PFSK-1 (cell line): Measurements from ENCODE around the gene SRP54.

ENCODE experiments used
- POLR2AphosphoS5 ChIP-seq: IDR thresholded peaks from 2 replicates; pipeline ENCODE4 v1.6.1; 2012; ENCODE audit warnings: low read depth, mild to moderate bottlenecking, control low read depth, low read length, moderate library complexity
- SIN3A ChIP-seq: IDR thresholded peaks from 2 replicates; pipeline ENCODE4 v1.6.1; 2012; ENCODE audit warnings: mild to moderate bottlenecking, low read length, moderate library complexity, borderline replicate concordance; ENCODE audit not compliant: insufficient read depth
- TAF1 ChIP-seq: IDR thresholded peaks from 2 replicates; pipeline ENCODE4 v1.6.1; 2012; ENCODE audit warnings: low read length, control low read depth, borderline replicate concordance; ENCODE audit not compliant: insufficient read depth
- TF ChIP-seq, protein P1 (sequence below), 2 experiments: IDR thresholded peaks; 2 replicates each; pipeline versions ENCODE4 v1.6.1 to v1.8.0; 2011 to 2012; ENCODE audit warnings: low read depth in 2 of 2, low read length in 2 of 2, control low read depth in 1 of 2, inconsistent platforms in 1 of 2, mild to moderate bottlenecking in 1 of 2, moderate library complexity in 1 of 2; ENCODE audit not compliant: insufficient read depth in 1 of 2

DNA sequence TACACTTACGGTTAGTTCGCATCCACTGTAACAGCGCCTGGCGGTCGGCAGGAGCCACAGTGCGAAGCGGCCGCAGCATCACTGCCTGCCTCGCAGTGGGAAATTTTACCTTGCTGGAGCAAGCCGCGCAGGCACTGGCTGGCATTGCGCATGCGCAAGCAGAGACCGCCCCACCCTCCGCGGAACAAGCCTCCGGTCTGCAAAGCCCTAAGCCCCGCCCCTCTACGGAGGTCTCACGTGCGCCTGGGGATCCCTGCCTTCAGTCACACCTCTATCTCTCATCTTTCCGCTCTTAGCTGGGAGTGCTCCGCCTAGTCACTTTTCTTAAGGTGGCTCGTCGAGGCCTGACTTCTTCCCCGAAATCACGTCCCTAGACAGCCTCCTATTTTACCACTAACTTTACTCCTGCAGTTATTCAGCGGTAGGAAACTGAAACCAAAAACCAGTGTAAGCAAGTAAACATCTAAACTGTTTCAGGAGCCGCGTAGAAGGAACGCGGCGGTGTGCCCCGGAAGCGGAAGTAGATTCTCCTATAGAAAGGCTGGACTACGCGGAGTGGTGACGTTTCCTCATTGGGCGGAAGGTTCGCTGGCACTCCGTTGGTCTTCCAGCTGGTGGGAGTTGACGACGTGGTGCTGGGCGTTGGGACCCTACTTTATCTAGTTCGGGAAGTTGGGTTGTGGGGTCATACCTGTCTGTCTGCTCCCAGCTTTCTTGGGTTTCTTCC, at the start of gene SRP54:
- peak; percentile 81 for TF ChIP-seq POLR2AphosphoS5
- TF ChIP-seq, protein P1, sequence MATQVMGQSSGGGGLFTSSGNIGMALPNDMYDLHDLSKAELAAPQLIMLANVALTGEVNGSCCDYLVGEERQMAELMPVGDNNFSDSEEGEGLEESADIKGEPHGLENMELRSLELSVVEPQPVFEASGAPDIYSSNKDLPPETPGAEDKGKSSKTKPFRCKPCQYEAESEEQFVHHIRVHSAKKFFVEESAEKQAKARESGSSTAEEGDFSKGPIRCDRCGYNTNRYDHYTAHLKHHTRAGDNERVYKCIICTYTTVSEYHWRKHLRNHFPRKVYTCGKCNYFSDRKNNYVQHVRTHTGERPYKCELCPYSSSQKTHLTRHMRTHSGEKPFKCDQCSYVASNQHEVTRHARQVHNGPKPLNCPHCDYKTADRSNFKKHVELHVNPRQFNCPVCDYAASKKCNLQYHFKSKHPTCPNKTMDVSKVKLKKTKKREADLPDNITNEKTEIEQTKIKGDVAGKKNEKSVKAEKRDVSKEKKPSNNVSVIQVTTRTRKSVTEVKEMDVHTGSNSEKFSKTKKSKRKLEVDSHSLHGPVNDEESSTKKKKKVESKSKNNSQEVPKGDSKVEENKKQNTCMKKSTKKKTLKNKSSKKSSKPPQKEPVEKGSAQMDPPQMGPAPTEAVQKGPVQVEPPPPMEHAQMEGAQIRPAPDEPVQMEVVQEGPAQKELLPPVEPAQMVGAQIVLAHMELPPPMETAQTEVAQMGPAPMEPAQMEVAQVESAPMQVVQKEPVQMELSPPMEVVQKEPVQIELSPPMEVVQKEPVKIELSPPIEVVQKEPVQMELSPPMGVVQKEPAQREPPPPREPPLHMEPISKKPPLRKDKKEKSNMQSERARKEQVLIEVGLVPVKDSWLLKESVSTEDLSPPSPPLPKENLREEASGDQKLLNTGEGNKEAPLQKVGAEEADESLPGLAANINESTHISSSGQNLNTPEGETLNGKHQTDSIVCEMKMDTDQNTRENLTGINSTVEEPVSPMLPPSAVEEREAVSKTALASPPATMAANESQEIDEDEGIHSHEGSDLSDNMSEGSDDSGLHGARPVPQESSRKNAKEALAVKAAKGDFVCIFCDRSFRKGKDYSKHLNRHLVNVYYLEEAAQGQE (IDR thresholded peaks at IDR 0.05; ENCODE audit: insufficient read depth in 1 of 2, low read depth in 2 of 2, low read length in 2 of 2): no peak
- TF ChIP-seq TAF1: 0 out of 2 replicates have a peak, but pooled peaks have one; percentile 38
- TF ChIP-seq SIN3A: no peak; the same call in 1 of the 2 replicates
